HEK293T (cell line): ENCODE data around the gene TMED8.

Experiments used
- ARNT ChIP-seq: fragments of 450-650 bp; IDR thresholded peaks from 2 replicates; pipeline ENCODE4 v1.6.1; 2017; ENCODE audit warnings: mild to moderate bottlenecking
- BHLHE40 ChIP-seq: fragments of 450-650 bp; IDR thresholded peaks from 2 replicates; pipeline ENCODE4 v1.6.1; 2016; ENCODE audit warnings: mild to moderate bottlenecking, moderate library complexity, borderline replicate concordance
- CTBP1 ChIP-seq: fragments of 450-650 bp; IDR thresholded peaks from 2 replicates; pipeline ENCODE4 v1.6.1; 2016; ENCODE audit warnings: borderline replicate concordance
- ELF4 ChIP-seq: fragments of 450-650 bp; IDR thresholded peaks from 2 replicates; pipeline ENCODE4 v1.6.1; 2017; ENCODE audit warnings: antibody characterized with exemption
- FOXK2 ChIP-seq: fragments of 450-650 bp; IDR thresholded peaks from 2 replicates; pipeline ENCODE4 v1.6.1; 2016; ENCODE audit warnings: mild to moderate bottlenecking
- HDGF ChIP-seq: fragments of 450-650 bp; IDR thresholded peaks from 2 replicates; pipeline ENCODE4 v1.6.1; 2017; ENCODE audit warnings: antibody characterized with exemption, borderline replicate concordance
- L3MBTL2 ChIP-seq: fragments of 450-650 bp; conservative IDR thresholded peaks from 2 replicates; pipeline ENCODE4 v1.6.1; 2016; ENCODE audit warnings: mild to moderate bottlenecking
- SP1 ChIP-seq: fragments of 450-650 bp; IDR thresholded peaks from 2 replicates; pipeline ENCODE4 v1.6.1; 2017
- SUZ12 ChIP-seq: fragments of 450-650 bp; IDR thresholded peaks from 2 replicates; pipeline ENCODE4 v1.6.1; 2016; ENCODE audit warnings: mild to moderate bottlenecking
- TARDBP ChIP-seq: fragments of 450-650 bp; IDR thresholded peaks from 2 replicates; pipeline ENCODE4 v1.6.1; 2016
- TF ChIP-seq, protein P1 (sequence below): fragments of 450-650 bp; IDR thresholded peaks from 2 replicates; pipeline ENCODE4 v1.6.1; 2016

DNA sequence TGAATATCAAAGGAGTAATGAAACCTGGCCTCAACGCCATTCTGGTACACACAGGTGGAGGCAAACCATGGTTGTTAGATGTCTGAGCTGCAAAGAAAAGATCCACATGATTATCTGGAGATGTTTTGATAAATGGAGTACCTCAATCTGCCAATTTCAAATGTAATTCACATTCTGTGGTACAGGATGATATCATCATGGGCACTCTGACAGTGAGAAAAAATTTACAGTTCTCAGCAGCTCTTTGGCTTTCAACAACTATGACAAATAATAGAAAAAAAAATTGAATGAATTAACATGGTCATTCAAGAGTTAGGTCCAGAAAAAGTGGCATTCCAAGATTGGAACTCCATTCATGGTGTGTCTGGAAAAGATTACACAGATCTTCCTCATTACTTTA, 17.3 kb downstream of the TMED8 start:
- no peak for TF ChIP-seq BHLHE40
- no peak for TF ChIP-seq ARNT
- no peak for TF ChIP-seq L3MBTL2
- no peak for TF ChIP-seq ELF4
- no peak for TF ChIP-seq HDGF
- TF ChIP-seq, protein P1, sequence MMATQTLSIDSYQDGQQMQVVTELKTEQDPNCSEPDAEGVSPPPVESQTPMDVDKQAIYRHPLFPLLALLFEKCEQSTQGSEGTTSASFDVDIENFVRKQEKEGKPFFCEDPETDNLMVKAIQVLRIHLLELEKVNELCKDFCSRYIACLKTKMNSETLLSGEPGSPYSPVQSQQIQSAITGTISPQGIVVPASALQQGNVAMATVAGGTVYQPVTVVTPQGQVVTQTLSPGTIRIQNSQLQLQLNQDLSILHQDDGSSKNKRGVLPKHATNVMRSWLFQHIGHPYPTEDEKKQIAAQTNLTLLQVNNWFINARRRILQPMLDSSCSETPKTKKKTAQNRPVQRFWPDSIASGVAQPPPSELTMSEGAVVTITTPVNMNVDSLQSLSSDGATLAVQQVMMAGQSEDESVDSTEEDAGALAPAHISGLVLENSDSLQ: no peak
- TF ChIP-seq SUZ12: no peak
- TF ChIP-seq CTBP1: no peak
- TF ChIP-seq TARDBP: no peak
- TF ChIP-seq SP1: no peak
- TF ChIP-seq FOXK2: no peak
